HepG2 (cell line): ENCODE data around the gene NUDT21. TPM values are rescaled to one million over a fixed set of nuclear protein-coding genes. Genes with fewer than 3 reads are reported as not detected.

Experiments used
- ARNT2 ChIP-seq: sonication (generic); formaldehyde crosslinking; IDR thresholded peaks from 2 replicates; pipeline ENCODE4 v1.8.0; 2022; ENCODE audit warnings: mild to moderate bottlenecking, low read depth, missing genetic modification reagents, moderate library complexity
- CBX5 ChIP-seq: sonication (generic); formaldehyde crosslinking; IDR thresholded peaks from 2 replicates; pipeline ENCODE4 v1.4.0; 2020; ENCODE audit warnings: missing genetic modification reagents, borderline replicate concordance
- CHCHD3 ChIP-seq: sonication (generic); formaldehyde crosslinking; IDR thresholded peaks from 2 replicates; pipeline ENCODE4 v1.8.0; 2022; ENCODE audit warnings: mild to moderate bottlenecking, missing genetic modification reagents, moderate library complexity
- CHD2 ChIP-seq: IDR thresholded peaks from 2 replicates; pipeline ENCODE4 v1.6.1; 2011; ENCODE audit warnings: low read depth, low read length, improper control_type of control experiment
- CSRNP2 ChIP-seq: sonication (generic); formaldehyde crosslinking; conservative IDR thresholded peaks from 2 replicates; pipeline ENCODE4 v1.8.0; 2022; ENCODE audit warnings: low read depth, missing genetic modification reagents
- E2F1 ChIP-seq: sonication (generic); formaldehyde crosslinking; IDR thresholded peaks from 2 replicates; pipeline ENCODE4 v1.5.0; 2020; ENCODE audit warnings: missing genetic modification reagents
- ELF3 ChIP-seq: IDR thresholded peaks from 2 replicates; pipeline ENCODE4 v1.6.1; 2016; ENCODE audit warnings: missing genetic modification reagents, missing compliant biosample characterization
- FOXO1 ChIP-seq: sonication (generic); formaldehyde crosslinking; IDR thresholded peaks from 2 replicates; pipeline ENCODE4 v1.4.0; 2020; ENCODE audit warnings: missing genetic modification reagents
- HNRNPL ChIP-seq: fragments of 200-400 bp; formaldehyde crosslinking; IDR thresholded peaks from 2 replicates; pipeline ENCODE4 v1.6.1; 2017; ENCODE audit warnings: mild to moderate bottlenecking, low read depth, low read length
- KLF13 ChIP-seq: sonication (generic); formaldehyde crosslinking; IDR thresholded peaks from 2 replicates; pipeline ENCODE4 v1.4.0; 2020; ENCODE audit warnings: mild to moderate bottlenecking, missing genetic modification reagents
- KLF9 ChIP-seq: IDR thresholded peaks from 2 replicates; pipeline ENCODE4 v1.6.1; 2016; ENCODE audit warnings: low read depth
- RORA ChIP-seq: sonication (generic); formaldehyde crosslinking; IDR thresholded peaks from 2 replicates; pipeline ENCODE4 v1.5.0; 2020; ENCODE audit warnings: mild to moderate bottlenecking, missing genetic modification reagents, moderate library complexity
- THAP8 ChIP-seq: sonication (generic); formaldehyde crosslinking; IDR thresholded peaks from 2 replicates; pipeline ENCODE4 v1.5.1; 2020; ENCODE audit warnings: missing genetic modification reagents, mild to moderate bottlenecking, borderline replicate concordance
- TSC22D2 ChIP-seq: sonication (generic); formaldehyde crosslinking; IDR thresholded peaks from 2 replicates; pipeline ENCODE4 v1.5.1; 2020; ENCODE audit warnings: missing genetic modification reagents, mild to moderate bottlenecking, borderline replicate concordance
- ZNF407 ChIP-seq: sonication (generic); formaldehyde crosslinking; IDR thresholded peaks from one replicate; pipeline ENCODE4 v1.5.1; 2020; ENCODE audit warnings: mild to moderate bottlenecking, missing genetic modification reagents; ENCODE audit errors: not compliant biosample characterization
- ZNF557 ChIP-seq: sonication (generic); formaldehyde crosslinking; IDR thresholded peaks from 2 replicates; pipeline ENCODE4 v1.4.0; 2020; ENCODE audit warnings: missing genetic modification reagents
- ZNF570 ChIP-seq: sonication (generic); formaldehyde crosslinking; IDR thresholded peaks from 2 replicates; pipeline ENCODE4 v1.4.0; 2020; ENCODE audit warnings: mild to moderate bottlenecking, missing genetic modification reagents, borderline replicate concordance
- ZNF777 ChIP-seq: sonication (generic); formaldehyde crosslinking; IDR thresholded peaks from 2 replicates; pipeline ENCODE4 v1.4.0; 2020; ENCODE audit warnings: missing genetic modification reagents
- polyA plus RNA-seq, 8 experiments: library from polyadenylated mRNA; depleted of rRNA in 3 of 8; stranded (reverse) in 7 of 8; unstranded in 1 of 8; fragments of >200 nt; fragmentation: Illumina TruSeq in 4 of 8; extraction: Trizol in 4 of 8; gene quantifications; 2 replicates each; pipeline versions ENCODE4 v1.2.1 to v1.2.3, GENCODE V29; 2011 to 2016; ENCODE audit warnings: low read depth in 4 of 8, missing spikeins in 1 of 8, mixed read lengths in 1 of 8; ENCODE audit not compliant: insufficient read depth in 1 of 8
- total RNA-seq, 5 experiments: library from RNA; depleted of rRNA; stranded (reverse); fragments of >200 nt; fragmentation: Illumina TruSeq; extraction: Trizol; gene quantifications; 2 replicates each; pipeline ENCODE4 v1.2.3, GENCODE V29; 2016; ENCODE audit warnings: low read depth in 1 of 5

The NUDT21 gene
- total and polyA plus RNA-seq, 2 of the 13 experiments (the other 11 are each of a cell fraction or from before 2014, with no cell fraction given), result 177 to 210 TPM

GRCh38 chr16:56450986-56451752 is at the start of gene NUDT21, which contains the start of gene OGFOD1 (continued):
- TF ChIP-seq E2F1 (CRISPR knock-in tag), result peak; percentile 97
- TF ChIP-seq RORA (CRISPR knock-in tag), result no peak
- no peak for TF ChIP-seq ELF3 (CRISPR knock-in tag)
- 0 out of 2 replicates have a peak, but pooled peaks have one; percentile 60 for TF ChIP-seq ZNF557
- peak; percentile 68 for TF ChIP-seq ZNF407 (CRISPR knock-in tag)
- 0 out of 2 replicates have a peak, but pooled peaks have one; percentile 1 for TF ChIP-seq CBX5 (CRISPR knock-in tag)
- peak; percentile 49; the same call in 1 of the 2 replicates for TF ChIP-seq CHD2
- no peak for TF ChIP-seq TSC22D2 (CRISPR knock-in tag)
- 0 out of 2 replicates have a peak, but pooled peaks have one; percentile 28 for TF ChIP-seq HNRNPL
- peak; percentile 67; the same call in 1 of the 2 replicates for TF ChIP-seq ARNT2
- TF ChIP-seq KLF13, result no peak
- peak; percentile 29; the same call in 1 of the 2 replicates for TF ChIP-seq FOXO1 (CRISPR knock-in tag)
- 0 out of 2 replicates have a peak, but pooled peaks have one; percentile 19 for TF ChIP-seq ZNF777
- no peak for TF ChIP-seq CSRNP2
- TF ChIP-seq ZNF570 (CRISPR knock-in tag), result no peak
- TF ChIP-seq THAP8 (CRISPR knock-in tag), result no peak
- no peak for TF ChIP-seq KLF9 (CRISPR knock-in tag)
- no peak for TF ChIP-seq CHCHD3
